Osteoblast (primary cell): ENCODE data around the gene MECP2. TPM values are rescaled to one million over a fixed set of nuclear protein-coding genes. Genes with fewer than 3 reads are reported as not detected.
"Not testable (repeated sequence)": the region's sequence is repeated elsewhere in the genome, so short reads cannot be mapped to it uniquely, and the experiment has no call there.

Experiments used
- DNase-seq: peaks from one replicate; pipeline ENCODE4 v3.0.0; 2011; ENCODE audit warnings: low spot score, mixed read lengths; ENCODE audit not compliant: insufficient read length; ENCODE audit errors: missing footprints
- H2AFZ ChIP-seq: 2 replicates; pipeline ENCODE4 v1.6.0; 2011; ENCODE audit warnings: mild to moderate bottlenecking, low read length
- H3K27ac ChIP-seq: 2 replicates; pipeline ENCODE4 v1.5.1; 2011; ENCODE audit warnings: mild to moderate bottlenecking, low read depth, low read length, moderate library complexity
- H3K27me3 ChIP-seq: 2 replicates; pipeline ENCODE4 v1.6.0; 2012; ENCODE audit warnings: mild to moderate bottlenecking, control low read depth, inconsistent platforms, low read length, moderate library complexity; ENCODE audit not compliant: insufficient read depth
- H3K36me3 ChIP-seq: 2 replicates; pipeline ENCODE4 v1.5.1; 2011; ENCODE audit warnings: mild to moderate bottlenecking, low read length, control low read depth, moderate library complexity; ENCODE audit not compliant: insufficient read depth
- H3K4me1 ChIP-seq: 2 replicates; pipeline ENCODE4 v1.5.1; 2011; ENCODE audit warnings: mild to moderate bottlenecking, low read length, control low read depth, moderate library complexity; ENCODE audit not compliant: insufficient read depth
- H3K4me2 ChIP-seq: 2 replicates; pipeline ENCODE4 v1.6.0; 2011; ENCODE audit warnings: mild to moderate bottlenecking, low read length; ENCODE audit not compliant: insufficient read depth
- H3K4me3 ChIP-seq: fragments of 200-600 bp; sonication (generic); 3 replicates; pipeline ENCODE4 v1.5.1; 2012; ENCODE audit warnings: mild to moderate bottlenecking, low read length, inconsistent platforms; ENCODE audit not compliant: insufficient read depth
- H3K79me2 ChIP-seq: 2 replicates; pipeline ENCODE4 v1.6.0; 2012; ENCODE audit warnings: mild to moderate bottlenecking, low read length, control low read depth, inconsistent platforms; ENCODE audit not compliant: insufficient read depth
- H3K9me3 ChIP-seq: 2 replicates; pipeline ENCODE4 v1.5.1; 2011; ENCODE audit warnings: low read depth, low read length, control low read depth
- H4K20me1 ChIP-seq: 2 replicates; pipeline ENCODE4 v1.6.0; 2012; ENCODE audit warnings: mild to moderate bottlenecking, low read length, control low read depth; ENCODE audit not compliant: insufficient read depth
- CTCF ChIP-seq: IDR thresholded peaks from 2 replicates; pipeline ENCODE4 v1.5.1; 2011; ENCODE audit warnings: mild to moderate bottlenecking, low read depth, low read length, moderate library complexity; ENCODE audit errors: extremely low read depth
- total RNA-seq: library from RNA; depleted of rRNA; stranded (reverse); fragments of >200 nt; gene quantifications from 2 replicates; pipeline ENCODE4 v1.2.3, GENCODE V29; 2012

Gene MECP2
- total RNA-seq, 1 donor, result 31.1 TPM

GRCh38 chrX:153984351-153985178, 113.0 kb downstream of the MECP2 start:
- no peak overlapping the region for H3K27ac ChIP-seq
- no peaks in the 10 kb centered on the region for H3K4me1 ChIP-seq
- H4K20me1 ChIP-seq, result no peaks in the 10 kb centered on the region
- TF ChIP-seq CTCF, result no peak
- no peaks in the 10 kb centered on the region for H3K27me3 ChIP-seq
- no peaks in the 10 kb centered on the region for H3K9me3 ChIP-seq
- H3K79me2 ChIP-seq, result no peaks in the 10 kb centered on the region
- peaks cover 4% of the 10 kb centered on the region for H3K36me3 ChIP-seq
- DNase-seq, result peak; percentile 64
- H3K4me2 ChIP-seq, result peak overlapping the region; percentile 67
- no peak overlapping the region for H3K4me3 ChIP-seq
- no peak overlapping the region for H2AFZ ChIP-seq

- Histone ChIP-seq H3K4me2 (no peak overlapping the region), H3K9me3 (no peaks in the 10 kb centered on the region), H3K4me3 (no peak overlapping the region), H2AFZ (no peak overlapping the region), H3K27me3 (no peaks in the 10 kb centered on the region), H3K36me3 (peaks cover 4% of the 10 kb centered on the region), H4K20me1 (no peaks in the 10 kb centered on the region), H3K27ac (no peak overlapping the region), H3K79me2 (no peaks in the 10 kb centered on the region), H3K4me1 (no peaks in the 10 kb centered on the region)
- no peak for TF ChIP-seq CTCF
- DNase-seq, result peak; percentile 34
Measured at GRCh38 chrX:153983321-153983801, 114.2 kb downstream of the MECP2 start.

DNA sequence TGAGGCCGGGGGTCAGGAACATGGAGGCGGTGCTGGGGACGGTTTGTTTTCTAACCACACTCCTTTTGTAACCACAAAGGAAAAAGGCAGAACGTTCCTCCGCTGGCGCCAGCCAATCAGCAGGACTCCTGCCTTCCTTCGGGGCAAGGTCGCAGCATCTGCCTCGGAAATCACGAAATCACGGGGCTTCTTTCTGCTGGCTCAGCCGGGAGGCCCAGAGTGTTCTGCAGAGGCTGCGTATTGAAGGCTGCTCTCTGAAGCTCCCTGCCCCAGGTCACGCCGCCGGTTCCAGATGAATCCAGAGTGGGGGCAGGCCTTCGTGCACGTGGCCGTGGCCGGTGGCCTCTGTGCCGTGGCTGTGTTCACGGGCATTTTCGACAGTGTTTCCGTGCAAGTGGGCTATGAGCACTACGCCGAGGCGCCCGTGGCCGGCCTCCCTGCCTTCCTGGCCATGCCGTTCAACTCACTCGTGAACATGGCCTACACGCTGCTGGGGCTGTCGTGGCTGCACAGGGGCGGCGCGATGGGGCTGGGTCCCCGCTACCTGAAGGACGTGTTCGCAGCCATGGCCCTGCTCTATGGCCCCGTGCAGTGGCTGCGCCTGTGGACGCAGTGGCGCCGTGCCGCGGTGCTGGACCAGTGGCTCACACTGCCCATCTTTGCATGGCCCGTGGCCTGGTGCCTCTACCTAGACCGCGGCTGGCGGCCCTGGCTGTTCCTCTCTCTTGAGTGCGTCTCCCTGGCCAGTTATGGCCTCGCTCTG, 115.6 kb downstream of the MECP2 start:
- no peaks in the 10 kb centered on the region for H4K20me1 ChIP-seq
- peak; percentile 46 for DNase-seq
- no peaks in the 10 kb centered on the region for H3K9me3 ChIP-seq
- no peak for TF ChIP-seq CTCF
- no peaks in the 10 kb centered on the region for H3K4me1 ChIP-seq
- no peaks in the 10 kb centered on the region for H3K79me2 ChIP-seq
- no peak overlapping the region for H3K4me3 ChIP-seq
- peaks cover 4% of the 10 kb centered on the region for H3K36me3 ChIP-seq
- H3K27me3 ChIP-seq, result no peaks in the 10 kb centered on the region
- no peak overlapping the region for H3K27ac ChIP-seq
- no peak overlapping the region for H3K4me2 ChIP-seq
- no peak overlapping the region for H2AFZ ChIP-seq

DNA sequence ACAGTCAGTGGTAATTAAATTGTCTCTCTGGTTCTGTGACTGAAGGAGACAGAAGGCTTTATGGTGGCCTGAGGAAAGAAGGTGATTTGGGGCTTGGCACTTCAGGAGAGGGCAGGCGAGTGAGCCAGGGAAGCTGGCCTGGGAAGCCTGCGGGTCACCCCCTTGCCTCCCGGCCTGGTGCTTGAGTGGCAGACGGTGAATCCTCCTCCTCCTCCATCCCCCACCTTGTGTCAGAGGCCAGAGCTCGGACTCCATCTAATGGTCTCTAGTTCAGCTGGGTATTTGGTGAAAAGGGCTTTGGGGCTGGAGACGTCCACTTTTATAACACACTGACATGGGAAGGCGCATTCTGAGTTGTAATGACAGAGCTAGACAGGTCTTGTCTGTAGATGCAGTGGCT, 116.3 kb downstream of the MECP2 start:
- Histone ChIP-seq H3K27me3 (no peaks in the 10 kb centered on the region), H3K27ac (no peak overlapping the region), H3K79me2 (peaks cover 2% of the 10 kb centered on the region), H3K4me2 (no peak overlapping the region), H3K4me3 (no peak overlapping the region), H4K20me1 (no peaks in the 10 kb centered on the region), H3K4me1 (no peaks in the 10 kb centered on the region), H2AFZ (no peak overlapping the region), H3K9me3 (no peaks in the 10 kb centered on the region), H3K36me3 (peaks cover 4% of the 10 kb centered on the region)
- no peak for TF ChIP-seq CTCF
- DNase-seq, result peak; percentile 56

DNA sequence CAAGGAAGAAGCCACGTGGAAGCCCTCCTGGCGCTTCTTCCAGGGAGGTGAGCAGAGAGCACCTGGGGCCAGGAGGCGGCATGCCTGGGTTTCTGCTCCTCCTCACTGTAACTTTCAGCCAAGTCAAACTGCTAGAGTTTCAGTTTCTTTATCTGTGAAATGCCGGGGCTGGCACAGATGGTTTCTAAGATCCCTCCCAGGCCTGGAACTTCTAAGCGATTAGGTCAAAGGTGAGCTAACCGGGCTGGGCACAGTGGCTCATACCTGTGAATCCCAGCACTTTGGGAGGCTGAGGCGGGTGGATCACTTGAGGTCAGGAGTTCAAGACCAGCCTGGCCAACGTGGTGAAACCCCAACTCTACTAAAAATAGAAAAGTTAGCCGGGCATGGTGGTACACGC, 117.1 kb downstream of the MECP2 start:
- not testable (repeated sequence) for H3K4me2 ChIP-seq, H3K36me3 ChIP-seq, H4K20me1 ChIP-seq, H2AFZ ChIP-seq, DNase-seq, H3K27me3 ChIP-seq, H3K79me2 ChIP-seq, H3K9me3 ChIP-seq, H3K4me1 ChIP-seq, H3K4me3 ChIP-seq, H3K27ac ChIP-seq
